ENCODE results near the gene CBX8.

- TF ChIP-seq CTCF (IDR thresholded peaks at IDR 0.05) (no peak), ZFX (IDR thresholded peaks at IDR 0.05; ENCODE audit: borderline replicate concordance) (no peak)
Measured at GRCh38 chr17:79761894-79762589, 34.8 kb downstream of the CBX8 start.

All from 22Rv1 (cell line).